DMS53 treated with DMSO at 0.1 percent for 48 hours (cell line): ENCODE results near the gene KLF2.
"Not testable (repeated sequence)": the region's sequence is repeated elsewhere in the genome, so short reads cannot be mapped to it uniquely, and the experiment has no call there.

Experiments
- DNase-seq: peaks from one replicate; lab custom pipeline; 2025; ENCODE audit not compliant: unreplicated experiment; lab: John Stamatoyannopoulos, UW

KLF2 gene

GRCh38 chr19:16336571-16336970 is 11.9 kb downstream of the KLF2 start:
- DNase-seq, result no peak

- no peak for DNase-seq
Observed at GRCh38 chr19:16337809-16338469, 13.3 kb downstream of the KLF2 start.

GRCh38 chr19:16338470-16339360 is 14.1 kb downstream of the KLF2 start:
- DNase-seq, result no peak

- no peak for DNase-seq
Observed at GRCh38 chr19:16339361-16339725, 14.7 kb downstream of the KLF2 start.

- no peak for DNase-seq
Observed at GRCh38 chr19:16340092-16340491, 15.5 kb downstream of the KLF2 start.

GRCh38 chr19:16340654-16341053 is 16.0 kb downstream of the KLF2 start:
- DNase-seq, result no peak

- DNase-seq, result no peak
Observed at GRCh38 chr19:16342002-16342715, 17.5 kb downstream of the KLF2 start.

GRCh38 chr19:16343156-16343555 is 18.5 kb downstream of the KLF2 start:
- DNase-seq, result no peak

- no peak for DNase-seq
Observed at GRCh38 chr19:16345457-16345856, 20.8 kb downstream of the KLF2 start.

GRCh38 chr19:16347099-16347498 is 22.5 kb downstream of the KLF2 start:
- DNase-seq, result not testable (repeated sequence)

GRCh38 chr19:16347706-16348105 is 23.1 kb downstream of the KLF2 start:
- DNase-seq, result no peak

GRCh38 chr19:16349551-16350152 is 25.0 kb downstream of the KLF2 start:
- no peak for DNase-seq

GRCh38 chr19:16351133-16351809 is 26.6 kb downstream of the KLF2 start:
- DNase-seq, result no peak

- no peak for DNase-seq
Observed at GRCh38 chr19:16355293-16356043, 30.8 kb downstream of the KLF2 start.

GRCh38 chr19:16358456-16358855 is 33.8 kb downstream of the KLF2 start:
- no peak for DNase-seq

GRCh38 chr19:16359074-16359473 is 34.4 kb downstream of the KLF2 start:
- no peak for DNase-seq

GRCh38 chr19:16359964-16360363 is 35.3 kb downstream of the KLF2 start:
- DNase-seq, result no peak

- DNase-seq, result no peak
Observed at GRCh38 chr19:16360738-16361137, 36.1 kb downstream of the KLF2 start.

GRCh38 chr19:16361254-16361653 is 36.6 kb downstream of the KLF2 start:
- no peak for DNase-seq

- no peak for DNase-seq
Observed at GRCh38 chr19:16361926-16362325, 37.3 kb downstream of the KLF2 start.
